Common myeloid progenitor, CD34-positive (primary cell): Measurements from ENCODE around the gene NSUN5.
"Not testable (repeated sequence)": the region's sequence is repeated elsewhere in the genome, so short reads cannot be mapped to it uniquely, and the experiment has no call there.

ENCODE experiments used
- CTCF ChIA-PET: fragments of 350-600 bp; sonication (Branson Sonifier 250); formaldehyde crosslinking; loops from one replicate; lab custom pipeline; 2021; ENCODE audit warnings: antibody characterized with exemption; lab: Charles Lee
- POLR2A ChIA-PET: fragments of 350-600 bp; sonication (Branson Sonifier 250); formaldehyde crosslinking; loops from one replicate; lab custom pipeline; 2021; ENCODE audit warnings: antibody characterized with exemption; lab: Charles Lee
- DNase-seq, 3 donors: peaks; one replicate each; pipeline versions ENCODE4 v3.0.0 to v3.0.0-alpha.2; 2013
- H3K27ac ChIP-seq, 2 experiments: 1 replicate in 1 of 2; 2 replicates in 1 of 2; pipeline ENCODE4 v1.7.0; 2013; ENCODE audit warnings: inconsistent platforms in 2 of 2, low read length in 2 of 2, mild to moderate bottlenecking in 2 of 2, low read depth in 1 of 2, moderate library complexity in 1 of 2; ENCODE audit not compliant: severe bottlenecking in 2 of 2, insufficient read depth in 1 of 2, poor library complexity in 1 of 2
- H3K27me3 ChIP-seq, 5 experiments: replicated peaks in 2 of 5; 1 replicate in 3 of 5; 2 replicates in 2 of 5; pipeline versions ENCODE4 v1.6.1 to v1.7.0; 2013; ENCODE audit warnings: low read length in 4 of 5, mild to moderate bottlenecking in 2 of 5, moderate library complexity in 2 of 5, inconsistent platforms in 1 of 5; ENCODE audit not compliant: insufficient read depth in 5 of 5, control insufficient read depth in 4 of 5
- H3K36me3 ChIP-seq, 4 experiments: 1 replicate in 2 of 4; 2 replicates in 2 of 4; pipeline versions ENCODE4 v1.6.1 to v1.7.0; 2013; ENCODE audit warnings: low read length in 3 of 4, control low read depth in 1 of 4, mild to moderate bottlenecking in 1 of 4; ENCODE audit not compliant: control insufficient read depth in 4 of 4, insufficient read depth in 4 of 4
- H3K4me1 ChIP-seq, 4 experiments: 1 replicate in 3 of 4; 2 replicates in 1 of 4; pipeline versions ENCODE4 v1.6.1 to v1.7.1; 2013; ENCODE audit warnings: low read length in 3 of 4, mild to moderate bottlenecking in 3 of 4, control low read depth in 1 of 4, inconsistent platforms in 1 of 4, moderate library complexity in 1 of 4; ENCODE audit not compliant: control insufficient read depth in 4 of 4, insufficient read depth in 4 of 4; ENCODE audit errors: control extremely low read depth in 1 of 4
- H3K4me3 ChIP-seq, 7 experiments: 1 replicate in 4 of 7; 2 replicates in 3 of 7; pipeline versions ENCODE4 v1.5.1 to v1.7.0; 2013; ENCODE audit warnings: mild to moderate bottlenecking in 7 of 7, low read length in 6 of 7, moderate library complexity in 6 of 7, inconsistent platforms in 2 of 7, low read depth in 2 of 7, control low read depth in 1 of 7; ENCODE audit not compliant: insufficient read depth in 4 of 7, control insufficient read depth in 1 of 7; ENCODE audit errors: extremely low read depth in 1 of 7
- H3K9me3 ChIP-seq, 5 experiments: 1 replicate in 4 of 5; 2 replicates in 1 of 5; pipeline versions ENCODE4 v1.6.1 to v1.7.1; 2013; ENCODE audit warnings: low read length in 4 of 5, mild to moderate bottlenecking in 2 of 5, inconsistent platforms in 1 of 5, low read depth in 1 of 5, moderate library complexity in 1 of 5; ENCODE audit not compliant: control insufficient read depth in 4 of 5, insufficient read depth in 2 of 5; ENCODE audit errors: control extremely low read depth in 1 of 5
- WGBS: methylation state at CpG from one replicate; pipeline ENCODE4 v1.1.5; 2013; ENCODE audit not compliant: insufficient coverage; 5-methylcytosine and 5-hydroxymethylcytosine counted together

Gene NSUN5

GRCh38 chr7:73308074-73308664, 457 bp downstream of the NSUN5 start:
- Histone ChIP-seq H3K9me3 (no peaks in the 10 kb centered on the region), H3K4me3 (peak overlapping the region; percentile 66 to 89 (median 72)), H3K4me1 (peaks cover 0 to 14% (median 13%) of the 10 kb centered on the region in 4 experiments), H3K27me3 (no peaks in the 10 kb centered on the region), H3K27ac (peak overlapping the region in 1 of 2 experiments; percentile 25), H3K36me3 (peaks cover 5 to 29% (median 16%) of the 10 kb centered on the region in 4 experiments)
- DNase-seq = no peak
- WGBS = 33% methylated on average over 21 of the region's 43 CpGs
- POLR2A ChIA-PET = no interaction called here
- CTCF ChIA-PET = no interaction called here

- no peak for DNase-seq
- POLR2A ChIA-PET = no interaction called here
- CTCF ChIA-PET = no interaction called here
- Histone ChIP-seq H3K36me3 (peaks cover 5 to 30% (median 20%) of the 10 kb centered on the region in 4 experiments), H3K9me3 (no peaks in the 10 kb centered on the region), H3K4me3 (peak overlapping the region in 3 of 7 experiments; percentile 66 to 89 (median 76)), H3K27ac (no peak overlapping the region), H3K4me1 (peaks cover 0 to 14% (median 13%) of the 10 kb centered on the region in 4 experiments), H3K27me3 (no peaks in the 10 kb centered on the region)
- over 99% methylated on average over 9 of the region's 13 CpGs for WGBS
These were observed 1.2 kb downstream of the NSUN5 start for GRCh38 chr7:73307436-73307835.

DNA sequence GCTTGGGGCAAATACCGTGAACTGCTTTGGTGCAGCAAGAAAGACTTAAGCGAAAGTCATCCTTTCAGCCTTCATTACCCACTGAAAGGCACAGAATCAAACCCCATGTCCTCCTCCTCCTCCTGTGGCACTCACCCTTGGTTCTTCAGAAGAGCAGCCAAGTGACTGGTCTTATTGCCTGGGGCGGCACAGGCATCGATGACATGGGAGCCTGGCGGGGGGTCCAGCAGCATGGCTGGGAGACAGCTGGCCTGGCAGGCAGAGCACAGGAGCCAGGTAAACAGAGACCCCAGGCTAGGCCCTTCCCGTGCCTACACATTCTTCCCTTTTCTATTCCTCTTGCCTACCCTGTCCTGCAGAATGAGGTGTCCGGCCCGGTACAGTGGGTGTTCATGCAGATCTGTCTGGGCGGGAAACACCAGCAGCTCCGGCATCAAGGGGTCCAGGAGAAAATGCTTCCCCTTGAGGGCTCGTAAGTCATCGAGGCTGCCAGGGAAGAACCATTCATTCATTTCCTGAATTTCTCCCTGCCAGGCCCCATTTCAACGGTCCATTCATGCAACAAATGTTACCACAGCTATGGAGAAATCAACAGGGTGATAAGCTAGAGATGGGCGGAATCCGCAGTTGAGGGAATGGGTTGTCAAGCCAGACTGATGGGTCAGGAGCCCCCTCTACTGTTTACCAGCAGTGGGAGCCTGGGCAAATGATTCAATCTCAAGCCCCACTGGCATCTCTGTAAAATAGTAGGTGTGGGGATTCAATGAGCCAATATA, 3.8 kb downstream of the NSUN5 start:
- WGBS = 70% methylated on average over 2 of the region's 15 CpGs

GRCh38 chr7:73304071-73304470, 4.6 kb downstream of the NSUN5 start:
- WGBS = 97% methylated on average over 14 of the region's 14 CpGs
- Histone ChIP-seq H3K27ac (no peak overlapping the region), H3K4me1 (peaks cover 0 to 10% (median 9%) of the 10 kb centered on the region in 4 experiments), H3K27me3 (no peaks in the 10 kb centered on the region), H3K4me3 (no peak overlapping the region), H3K9me3 (no peaks in the 10 kb centered on the region), H3K36me3 (peaks cover 5 to 30% (median 20%) of the 10 kb centered on the region in 4 experiments)
- ChIA-PET CTCF (no interaction called here), POLR2A (no interaction called here)
- DNase-seq = no peak

More for the DNA sequence above, 3.8 kb downstream of the NSUN5 start:
- H3K9me3 ChIP-seq, H3K27ac ChIP-seq, POLR2A ChIA-PET, H3K4me3 ChIP-seq, CTCF ChIA-PET, H3K27me3 ChIP-seq: not testable (repeated sequence)
- H3K4me1 ChIP-seq = peaks cover 0 to 14% (median 13%) of the 10 kb centered on the region in 4 experiments
- DNase-seq = peak in 2 of 3 donors; percentile 17 to 23
- H3K36me3 ChIP-seq = peaks cover 5 to 30% (median 20%) of the 10 kb centered on the region in 4 experiments

GRCh38 chr7:73303546-73303945, 5.1 kb downstream of the NSUN5 start:
- Histone ChIP-seq H3K9me3 (no peaks in the 10 kb centered on the region), H3K27ac (no peak overlapping the region), H3K4me1 (peaks cover 0 to 9% (median 8%) of the 10 kb centered on the region in 4 experiments), H3K27me3 (no peaks in the 10 kb centered on the region), H3K4me3 (no peak overlapping the region), H3K36me3 (peaks cover 5 to 30% (median 20%) of the 10 kb centered on the region in 4 experiments)
- ChIA-PET CTCF (no interaction called here), POLR2A (no interaction called here)
- no peak for DNase-seq
- 98% methylated on average over 22 of the region's 26 CpGs for WGBS

DNA sequence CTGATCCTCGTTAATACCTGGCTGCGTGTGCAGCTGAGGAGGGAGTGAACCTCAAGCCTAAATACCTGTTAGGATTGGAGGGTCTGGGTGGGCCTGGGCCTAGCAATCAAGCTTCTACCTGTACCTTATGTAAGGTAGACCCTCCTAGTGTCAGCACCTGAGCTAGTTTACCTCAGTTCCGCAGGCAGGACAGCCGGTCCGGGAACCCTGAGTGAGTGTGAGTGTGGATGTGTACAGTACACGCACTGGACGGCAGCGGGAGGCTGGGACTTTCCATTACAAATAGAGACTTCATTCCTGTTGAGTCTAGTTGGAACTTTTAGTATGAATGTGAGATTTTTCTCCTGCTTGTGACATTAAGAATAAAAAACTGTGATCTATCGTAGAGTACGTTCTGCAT, 5.8 kb downstream of the NSUN5 start:
- CTCF ChIA-PET, H3K4me3 ChIP-seq, DNase-seq, H3K27ac ChIP-seq, H3K9me3 ChIP-seq, H3K27me3 ChIP-seq, H3K4me1 ChIP-seq, POLR2A ChIA-PET: not testable (repeated sequence)
- WGBS = 100% methylated on average over 2 of the region's 10 CpGs
- H3K36me3 ChIP-seq = peaks cover 5 to 30% (median 20%) of the 10 kb centered on the region in 4 experiments

DNA sequence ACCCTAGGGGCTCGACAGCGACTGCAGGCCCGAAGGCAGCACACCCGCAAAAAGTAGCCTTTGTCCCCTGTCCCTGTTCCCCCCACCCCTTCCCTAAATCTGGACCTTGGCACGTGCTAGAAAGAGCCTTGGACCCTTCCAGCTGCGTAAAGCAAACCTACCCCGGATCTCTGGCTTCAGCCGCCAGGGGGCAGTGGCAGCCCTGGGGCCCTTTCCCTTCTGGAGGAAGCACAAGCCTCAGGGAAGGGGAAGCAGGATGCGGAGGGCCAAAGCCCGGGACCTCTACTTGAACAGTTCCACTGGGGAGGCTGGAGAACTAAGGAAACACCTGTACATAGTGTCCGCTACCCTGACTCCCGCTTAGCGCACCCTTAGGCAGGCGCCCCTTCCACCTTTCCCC, 7.5 kb downstream of the NSUN5 start:
- H3K9me3 ChIP-seq, H3K27me3 ChIP-seq, H3K4me1 ChIP-seq, H3K4me3 ChIP-seq, CTCF ChIA-PET, H3K27ac ChIP-seq, DNase-seq, POLR2A ChIA-PET: not testable (repeated sequence)
- peaks cover 5 to 24% (median 13%) of the 10 kb centered on the region in 4 experiments for H3K36me3 ChIP-seq
- WGBS = no CpG with 5 or more reads among the region's 14 CpGs
